Mesothelial cell of epicardium (in vitro differentiated cells): Measurements from ENCODE around the gene DCAF11. TPM values are rescaled to one million over a fixed set of nuclear protein-coding genes. Genes with fewer than 3 reads are reported as not detected.
A peak's percentile ranks its signal among the peaks of the same experiment; 100 is the strongest.

Experiments
- DNase-seq, 2 experiments: peaks; one replicate each; pipeline ENCODE4 v3.0.0; 2021; ENCODE audit warnings: low spot score in 2 of 2; ENCODE audit not compliant: unreplicated experiment in 2 of 2
- H3K27ac Mint-ChIP-seq: 2 replicates; pipeline ENCODE4 v1.8.0; 2021; ENCODE audit warnings: mixed read lengths
- H3K27me3 Mint-ChIP-seq: 2 replicates; pipeline ENCODE4 v1.8.0; 2021; ENCODE audit warnings: low read depth, mixed read lengths
- H3K36me3 Mint-ChIP-seq: 2 replicates; pipeline ENCODE4 v1.8.0; 2021; ENCODE audit warnings: mixed read lengths
- H3K4me1 Mint-ChIP-seq: 2 replicates; pipeline ENCODE4 v1.8.0; 2021; ENCODE audit warnings: mixed read lengths
- H3K4me3 Mint-ChIP-seq: 2 replicates; pipeline ENCODE4 v1.8.0; 2021; ENCODE audit warnings: mild to moderate bottlenecking, moderate library complexity, mixed read lengths
- H3K9me3 Mint-ChIP-seq: 2 replicates; pipeline ENCODE4 v1.8.0; 2021; ENCODE audit warnings: mixed read lengths
- CTCF ChIP-seq: fragments of 200-600 bp; sonication (generic); IDR thresholded peaks from one replicate; pipeline ENCODE4 v1.5.0; 2021; ENCODE audit warnings: antibody characterized with exemption; ENCODE audit not compliant: unreplicated experiment
- total RNA-seq: library from RNA; stranded (reverse); gene quantifications from 3 replicates; pipeline ENCODE4 v1.2.1, GENCODE V29; 2021

DCAF11 gene
- total RNA-seq, result 62.3 to 71.1 TPM (median 63.7 TPM) in 3 replicates

GRCh38 chr14:24114532-24115421 is at the start of gene DCAF11, which contains the start of gene NRL:
Gene DCAF11 (plus strand): TSS chr14:24114777. CDS start chr14:24115595, 818 bp downstream.
Gene NRL (minus strand): TSS chr14:24114949. CDS start chr14:24082848, 32,101 bp downstream.
- peak; percentile 96 to 99 for DNase-seq
- Mint-ChIP-seq H3K9me3 (no peaks in the 10 kb centered on the region), H3K4me1 (peaks cover 20% of the 10 kb centered on the region), H3K27ac (peak within 1 kb of the TSS; percentile 99), H3K27me3 (peaks cover 2% of the 10 kb centered on the region), H3K4me3 (peak within 1 kb of the TSS; percentile 90), H3K36me3 (peaks cover 12% of the 10 kb centered on the region)
- no peak for TF ChIP-seq CTCF

- no peaks in the 10 kb centered on the region for H3K36me3 Mint-ChIP-seq
- no peaks in the 10 kb centered on the region for H3K9me3 Mint-ChIP-seq
- no peak overlapping the region for H3K27ac Mint-ChIP-seq
- H3K4me1 Mint-ChIP-seq, result no peaks in the 10 kb centered on the region
- peaks cover 22% of the 10 kb centered on the region for H3K27me3 Mint-ChIP-seq
- H3K4me3 Mint-ChIP-seq, result no peak overlapping the region
- DNase-seq, result no peak
- TF ChIP-seq CTCF, result no peak
Measured at GRCh38 chr14:24064856-24065255, 49.7 kb upstream of the DCAF11 start.

- no peak overlapping the region for H3K27ac Mint-ChIP-seq
- H3K4me1 Mint-ChIP-seq, result no peaks in the 10 kb centered on the region
- no peaks in the 10 kb centered on the region for H3K36me3 Mint-ChIP-seq
- no peaks in the 10 kb centered on the region for H3K9me3 Mint-ChIP-seq
- H3K27me3 Mint-ChIP-seq, result peaks cover 27% of the 10 kb centered on the region
- no peak for DNase-seq
- no peak overlapping the region for H3K4me3 Mint-ChIP-seq
- no peak for TF ChIP-seq CTCF
Measured at GRCh38 chr14:24065408-24065807, 49.2 kb upstream of the DCAF11 start.

- DNase-seq, result no peak
- Mint-ChIP-seq H3K4me1 (no peaks in the 10 kb centered on the region), H3K36me3 (no peaks in the 10 kb centered on the region), H3K27ac (no peak overlapping the region), H3K9me3 (no peaks in the 10 kb centered on the region), H3K4me3 (no peak overlapping the region), H3K27me3 (peaks cover 35% of the 10 kb centered on the region)
- no peak for TF ChIP-seq CTCF
Measured at GRCh38 chr14:24066496-24067132, 48.0 kb upstream of the DCAF11 start.

- no peak overlapping the region for H3K4me3 Mint-ChIP-seq
- no peak for TF ChIP-seq CTCF
- no peaks in the 10 kb centered on the region for H3K36me3 Mint-ChIP-seq
- H3K9me3 Mint-ChIP-seq, result no peaks in the 10 kb centered on the region
- DNase-seq, result no peak
- H3K27me3 Mint-ChIP-seq, result peaks cover 36% of the 10 kb centered on the region
- H3K27ac Mint-ChIP-seq, result no peak overlapping the region
- no peaks in the 10 kb centered on the region for H3K4me1 Mint-ChIP-seq
Measured at GRCh38 chr14:24067133-24068082, 47.2 kb upstream of the DCAF11 start.
